HG03045 (cell line): ENCODE data around the gene TMEM37.

ENCODE experiments used
- ATAC-seq: cut with Tn5 transposase; IDR thresholded peaks from one replicate; pipeline ENCODE4 v1.9.1; 2021; ENCODE audit warnings: mild to moderate bottlenecking, moderate library complexity; ENCODE audit not compliant: unreplicated experiment

The TMEM37 gene

DNA sequence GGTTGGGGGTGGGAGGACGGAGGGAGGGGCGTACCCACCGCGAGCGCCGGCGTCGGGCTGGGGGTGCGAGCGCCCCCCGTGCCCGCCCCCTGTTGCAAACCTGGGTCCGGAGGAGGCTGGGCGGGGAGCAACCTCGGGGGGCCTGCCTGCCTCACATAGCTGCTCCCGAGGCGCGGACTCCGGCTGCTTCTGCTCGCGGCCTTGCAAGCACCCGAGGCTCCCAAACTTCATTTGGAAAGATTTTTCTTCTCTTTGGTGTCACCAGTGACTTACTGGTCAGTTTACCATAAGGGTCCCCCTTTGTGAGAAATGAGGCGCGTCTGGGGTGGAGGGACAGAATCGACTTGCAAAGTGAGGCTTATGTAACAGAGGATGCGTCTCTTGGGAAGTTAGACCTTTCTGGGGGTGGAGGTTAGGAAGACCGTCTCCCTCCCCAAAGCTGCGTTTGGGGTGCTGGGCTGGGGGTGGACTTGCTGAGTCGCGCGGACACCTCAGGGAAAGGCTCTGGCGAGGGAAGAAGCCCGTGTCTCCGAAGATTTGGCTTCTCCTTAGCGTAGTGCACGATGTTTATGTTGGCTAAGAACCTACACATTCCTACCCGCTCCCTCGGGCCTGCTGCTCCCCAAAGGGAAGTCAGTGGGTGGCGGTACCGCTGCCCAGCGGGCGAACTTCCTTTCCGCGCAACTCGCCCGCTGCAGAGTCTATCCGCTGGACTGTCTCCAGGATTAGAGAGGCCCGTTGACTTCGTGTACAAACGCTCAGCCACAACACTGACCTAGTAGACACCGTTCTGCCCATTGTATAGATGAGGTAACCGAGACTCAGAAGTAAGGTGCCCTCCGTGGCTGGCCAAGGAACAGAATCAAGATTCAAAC is 559 bp downstream of the TMEM37 start:
- no peak for ATAC-seq

DNA sequence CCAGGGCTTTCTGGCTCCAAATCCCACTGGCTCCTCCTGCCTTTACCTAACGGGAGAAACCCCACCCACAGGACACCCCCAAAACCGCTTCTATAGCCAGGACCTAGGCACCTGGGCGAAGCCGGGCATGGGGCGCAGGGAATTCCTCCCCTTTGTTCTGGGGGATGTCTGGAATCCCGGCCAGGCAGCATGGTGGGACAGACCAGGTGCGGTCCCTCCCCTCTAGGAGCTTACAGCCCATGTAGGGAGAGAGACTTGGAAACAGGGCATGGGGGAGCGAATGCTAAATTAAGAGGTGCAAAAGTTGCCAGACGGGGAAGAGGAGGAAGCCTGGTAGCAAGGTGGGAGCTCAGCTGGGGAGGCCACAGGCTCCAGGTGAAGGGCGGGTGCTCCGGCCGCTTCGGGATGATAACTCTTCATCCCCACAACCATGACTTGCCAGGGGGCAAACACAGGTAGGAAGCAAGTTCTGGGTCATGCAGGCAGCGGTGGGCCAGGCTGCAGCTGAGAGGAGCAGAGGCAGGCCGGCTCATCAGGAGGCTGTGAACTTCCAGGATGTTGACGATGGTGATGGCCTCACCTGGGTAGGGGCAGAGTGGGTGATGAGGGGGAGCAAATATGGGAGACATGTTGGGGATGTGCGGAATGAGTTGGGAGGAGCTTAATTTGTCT is 1.3 kb downstream of the TMEM37 start:
- ATAC-seq = no peak

DNA sequence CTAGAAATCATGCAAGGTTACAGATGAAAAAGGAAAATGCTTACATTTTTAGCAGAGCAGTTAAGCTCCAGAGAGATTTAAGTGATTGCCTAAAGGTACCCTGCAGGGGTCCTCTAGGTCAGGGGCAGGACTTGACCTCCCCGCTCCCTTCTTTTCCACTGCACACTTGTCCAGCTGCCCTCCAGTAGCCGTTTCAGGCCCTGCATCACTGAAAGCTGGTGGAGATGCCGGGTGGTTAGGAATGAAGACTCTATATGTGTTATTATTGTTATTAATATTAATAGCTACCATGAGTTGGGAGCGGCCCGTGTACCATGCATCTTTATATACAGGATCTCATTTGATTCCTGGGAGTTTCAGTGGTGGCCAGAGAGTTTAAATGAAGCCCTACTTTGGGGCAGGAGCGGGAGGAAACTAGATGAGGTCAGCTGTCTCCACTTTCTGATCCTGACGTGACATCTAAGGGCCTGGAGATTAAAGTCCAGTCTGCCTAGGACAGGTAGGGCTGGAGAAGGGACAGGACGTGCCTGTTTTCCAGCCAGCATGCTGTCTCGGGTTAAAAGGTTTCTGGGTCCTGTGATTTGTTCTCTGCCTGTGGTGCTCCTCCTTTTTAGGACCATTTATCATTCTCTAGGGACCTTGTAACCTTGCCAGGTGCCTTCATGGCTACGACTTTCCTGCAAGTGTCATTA is 2.1 kb downstream of the TMEM37 start:
- no peak for ATAC-seq

DNA sequence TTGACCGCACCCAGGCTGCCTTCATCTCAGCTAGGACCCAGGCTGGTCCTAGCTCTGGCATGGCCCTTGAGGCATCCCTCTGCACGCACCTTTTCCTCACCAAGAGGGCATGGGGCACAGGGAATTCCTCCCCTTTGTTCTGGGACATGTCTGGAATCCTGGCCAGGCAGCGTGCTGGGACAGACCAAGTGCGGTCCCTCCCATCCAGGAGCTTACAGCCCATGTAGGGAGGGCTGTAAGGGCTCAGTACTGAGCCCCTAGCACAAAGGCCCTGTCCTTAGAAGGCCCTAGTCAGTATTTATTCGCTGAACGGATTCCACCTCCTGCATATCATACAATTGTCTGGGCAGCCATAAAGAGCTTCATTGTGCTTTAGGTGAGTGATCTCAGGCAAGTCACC is 3.0 kb downstream of the TMEM37 start:
- no peak for ATAC-seq

DNA sequence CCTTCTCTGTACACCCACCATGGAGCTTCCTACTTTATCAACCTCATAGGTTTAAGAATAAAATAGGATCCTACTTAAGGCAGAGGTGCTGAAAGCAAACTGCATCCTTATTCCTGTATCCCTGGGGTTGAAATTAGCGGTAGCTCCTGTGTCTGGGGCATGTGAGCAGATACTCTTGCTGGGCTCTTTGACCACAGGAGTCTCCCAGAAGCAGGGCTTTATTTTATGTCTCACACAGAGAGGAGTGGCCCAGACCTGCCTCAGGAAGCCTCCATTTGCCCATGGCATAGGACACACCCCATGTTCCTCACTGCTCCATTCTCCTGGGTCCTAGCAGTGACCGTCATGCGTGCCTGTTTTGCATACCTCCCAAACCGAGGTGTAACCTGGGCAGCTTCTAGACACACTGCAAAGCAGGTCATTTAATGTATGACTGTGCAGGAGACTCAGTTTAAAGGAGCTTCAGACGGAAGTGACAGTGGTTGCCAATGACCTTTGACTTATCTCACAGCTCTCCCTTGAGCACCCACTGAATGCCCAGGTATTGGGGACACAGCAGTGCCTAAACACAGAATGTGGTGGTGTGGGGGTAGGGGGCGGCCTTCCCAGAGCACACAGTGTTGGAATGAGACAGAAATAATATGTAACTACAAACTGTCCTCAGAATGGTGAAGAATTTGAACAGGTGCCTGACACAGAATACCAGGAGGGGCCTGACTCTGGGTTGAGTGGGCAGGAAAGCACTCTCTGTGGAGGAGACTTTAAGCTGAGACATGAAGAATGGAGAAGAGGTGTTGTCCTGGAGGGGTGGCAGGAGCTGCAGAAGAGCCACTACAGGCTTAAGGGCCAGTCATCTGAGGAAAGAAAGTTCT is 3.7 kb downstream of the TMEM37 start:
- no peak for ATAC-seq

DNA sequence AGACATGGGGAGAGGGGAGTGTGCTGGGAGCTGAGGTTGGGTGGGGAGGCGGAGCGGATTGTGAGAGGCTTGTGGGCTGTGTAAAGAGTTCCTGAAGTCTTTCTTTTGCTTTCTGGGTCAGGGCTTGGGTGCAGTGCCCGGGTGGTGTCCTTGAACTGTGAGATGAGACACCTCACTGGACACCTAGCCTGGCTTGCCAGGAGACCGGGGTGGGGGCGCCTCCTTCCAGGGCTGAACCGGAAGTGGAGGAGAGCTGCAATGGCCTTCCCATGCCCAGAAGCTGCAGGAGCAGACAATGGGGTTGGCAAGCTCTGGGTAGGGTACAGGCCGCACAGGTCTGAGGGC is 4.3 kb downstream of the TMEM37 start:
- ATAC-seq = no peak

DNA sequence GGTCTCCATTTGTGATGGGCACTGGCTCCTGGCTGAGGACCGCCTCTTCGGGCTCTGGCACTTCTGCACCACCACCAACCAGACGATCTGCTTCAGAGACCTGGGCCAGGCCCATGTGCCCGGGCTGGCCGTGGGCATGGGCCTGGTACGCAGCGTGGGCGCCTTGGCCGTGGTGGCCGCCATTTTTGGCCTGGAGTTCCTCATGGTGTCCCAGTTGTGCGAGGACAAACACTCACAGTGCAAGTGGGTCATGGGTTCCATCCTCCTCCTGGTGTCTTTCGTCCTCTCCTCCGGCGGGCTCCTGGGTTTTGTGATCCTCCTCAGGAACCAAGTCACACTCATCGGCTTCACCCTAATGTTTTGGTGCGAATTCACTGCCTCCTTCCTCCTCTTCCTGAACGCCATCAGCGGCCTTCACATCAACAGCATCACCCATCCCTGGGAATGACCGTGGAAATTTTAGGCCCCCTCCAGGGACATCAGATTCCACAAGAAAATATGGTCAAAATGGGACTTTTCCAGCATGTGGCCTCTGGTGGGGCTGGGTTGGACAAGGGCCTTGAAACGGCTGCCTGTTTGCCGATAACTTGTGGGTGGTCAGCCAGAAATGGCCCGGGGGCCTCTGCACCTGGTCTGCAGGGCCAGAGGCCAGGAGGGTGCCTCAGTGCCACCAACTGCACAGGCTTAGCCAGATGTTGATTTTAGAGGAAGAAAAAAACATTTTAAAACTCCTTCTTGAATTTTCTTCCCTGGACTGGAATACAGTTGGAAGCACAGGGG is 5.5 kb downstream of the TMEM37 start:
- ATAC-seq = no peak

DNA sequence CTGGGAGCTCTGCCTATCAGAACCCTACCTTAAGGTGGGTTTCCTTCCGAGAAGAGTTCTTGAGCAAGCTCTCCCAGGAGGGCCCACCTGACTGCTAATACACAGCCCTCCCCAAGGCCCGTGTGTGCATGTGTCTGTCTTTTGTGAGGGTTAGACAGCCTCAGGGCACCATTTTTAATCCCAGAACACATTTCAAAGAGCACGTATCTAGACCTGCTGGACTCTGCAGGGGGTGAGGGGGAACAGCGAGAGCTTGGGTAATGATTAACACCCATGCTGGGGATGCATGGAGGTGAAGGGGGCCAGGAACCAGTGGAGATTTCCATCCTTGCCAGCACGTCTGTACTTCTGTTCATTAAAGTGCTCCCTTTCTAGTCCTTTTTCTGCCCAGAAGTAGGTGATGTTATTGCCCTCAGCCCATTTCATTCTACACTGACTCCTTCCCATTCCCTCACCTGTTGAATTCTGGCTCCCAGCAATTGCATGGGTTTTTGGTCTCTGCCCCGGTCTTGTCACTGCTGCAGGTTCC is 6.5 kb downstream of the TMEM37 start:
- no peak for ATAC-seq

DNA sequence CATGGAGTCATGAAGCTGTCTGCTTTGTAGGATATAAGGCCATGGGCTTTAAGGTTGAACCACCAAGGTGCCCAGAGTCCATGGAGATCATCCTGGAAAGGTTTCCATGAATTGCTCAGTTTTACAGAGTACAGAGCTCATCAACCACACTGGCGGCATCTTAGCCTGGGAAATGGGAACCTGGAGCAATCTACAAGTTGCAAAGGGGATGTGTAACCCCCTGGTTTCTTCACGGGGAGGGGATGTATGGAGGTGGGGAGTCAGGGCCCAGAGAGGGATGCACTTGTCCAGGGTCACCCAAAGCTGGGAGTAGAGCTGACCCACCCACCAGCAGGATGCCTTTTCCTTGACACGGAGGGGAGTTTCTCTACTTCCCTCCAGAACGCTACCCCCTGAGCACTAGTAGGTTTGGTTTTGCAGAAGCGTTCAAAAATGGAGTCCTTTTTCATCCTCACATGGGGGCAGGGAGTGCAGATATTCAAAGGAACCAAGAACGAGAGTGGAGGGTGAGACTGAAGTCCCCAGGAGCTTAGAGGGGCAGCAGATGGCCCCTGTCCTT is 7.2 kb downstream of the TMEM37 start:
- no peak for ATAC-seq

DNA sequence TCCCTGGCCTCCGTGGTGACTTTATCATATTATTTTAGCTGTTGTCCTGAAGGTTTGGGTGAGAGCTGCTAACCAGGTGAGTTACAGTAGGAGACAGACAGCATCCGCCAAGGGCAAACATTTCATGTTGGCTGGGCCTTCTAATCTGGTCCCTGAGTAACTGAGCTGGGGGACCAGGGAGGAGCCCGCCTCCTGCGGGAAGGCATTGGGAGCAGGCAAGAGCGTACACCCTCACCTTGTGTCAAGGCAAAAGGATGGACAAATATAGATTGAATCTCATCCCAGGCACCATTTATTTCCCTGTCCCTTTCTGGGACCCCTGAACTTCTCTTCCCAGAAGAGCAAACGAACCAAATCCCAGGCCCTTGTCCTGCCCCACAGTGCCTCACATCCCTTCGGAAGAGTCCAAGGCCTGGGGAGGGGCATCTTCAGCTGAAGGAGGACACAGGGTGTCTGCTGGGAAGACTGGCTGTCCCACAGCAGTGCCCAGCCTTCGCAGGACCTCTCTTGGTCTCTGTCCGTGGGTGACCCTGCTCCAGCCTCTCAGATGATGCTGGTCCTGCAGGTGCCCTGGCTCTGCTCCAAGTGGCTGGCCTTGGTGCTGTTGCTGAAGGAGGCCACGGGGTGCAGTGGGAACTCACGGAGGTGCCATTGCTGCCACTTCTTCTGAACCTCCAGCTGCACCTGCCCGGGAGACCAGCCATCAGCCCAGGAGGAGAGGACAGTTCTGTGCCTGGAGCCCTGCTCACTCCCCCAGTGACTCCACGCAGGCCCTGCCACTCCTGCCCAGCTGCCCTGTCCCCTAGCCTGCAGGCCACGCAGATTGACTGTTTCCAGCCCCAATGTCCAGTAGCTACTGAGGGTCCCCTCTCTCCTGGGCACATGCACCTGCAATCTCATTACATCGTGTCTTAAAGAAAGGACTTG is 8.2 kb downstream of the TMEM37 start:
- no peak for ATAC-seq

DNA sequence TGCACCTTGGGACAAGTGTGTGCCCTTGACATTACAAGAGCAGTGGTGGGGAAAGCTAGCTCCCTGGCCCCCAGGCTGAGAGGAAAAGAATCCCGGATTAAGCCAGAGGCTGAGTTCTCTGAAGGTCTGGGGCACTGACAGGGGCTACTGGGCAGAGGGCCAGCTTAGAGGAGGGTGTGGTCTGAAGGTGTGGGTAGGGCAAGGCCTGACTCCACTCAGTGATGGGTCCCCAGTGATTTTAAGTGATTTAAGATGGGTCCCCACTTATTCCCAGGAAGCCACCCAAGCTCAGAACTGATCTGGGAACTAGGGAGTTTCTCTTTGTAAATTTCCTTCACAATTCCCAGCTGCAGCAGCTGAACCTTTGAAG is 8.8 kb downstream of the TMEM37 start:
- ATAC-seq = no peak

DNA sequence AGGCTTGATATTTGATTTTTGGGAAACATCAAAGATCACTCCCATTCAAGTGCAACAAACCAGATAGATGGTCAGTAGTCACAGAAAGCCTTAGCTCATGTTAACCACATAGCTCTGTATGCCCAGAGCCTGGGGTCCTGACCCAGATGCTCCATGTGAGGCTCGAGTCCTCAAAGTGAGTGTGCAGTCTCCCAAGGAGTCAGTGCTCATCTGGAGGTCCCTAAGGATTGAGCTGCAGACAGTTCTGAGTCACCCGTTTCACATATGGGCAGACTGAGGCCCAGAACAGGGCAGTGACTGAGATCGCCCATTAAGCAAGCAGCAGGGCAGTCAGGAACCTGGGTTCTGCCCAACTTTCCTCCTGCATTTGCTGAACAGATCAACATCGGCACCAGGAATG is 9.2 kb downstream of the TMEM37 start:
- no peak for ATAC-seq

DNA sequence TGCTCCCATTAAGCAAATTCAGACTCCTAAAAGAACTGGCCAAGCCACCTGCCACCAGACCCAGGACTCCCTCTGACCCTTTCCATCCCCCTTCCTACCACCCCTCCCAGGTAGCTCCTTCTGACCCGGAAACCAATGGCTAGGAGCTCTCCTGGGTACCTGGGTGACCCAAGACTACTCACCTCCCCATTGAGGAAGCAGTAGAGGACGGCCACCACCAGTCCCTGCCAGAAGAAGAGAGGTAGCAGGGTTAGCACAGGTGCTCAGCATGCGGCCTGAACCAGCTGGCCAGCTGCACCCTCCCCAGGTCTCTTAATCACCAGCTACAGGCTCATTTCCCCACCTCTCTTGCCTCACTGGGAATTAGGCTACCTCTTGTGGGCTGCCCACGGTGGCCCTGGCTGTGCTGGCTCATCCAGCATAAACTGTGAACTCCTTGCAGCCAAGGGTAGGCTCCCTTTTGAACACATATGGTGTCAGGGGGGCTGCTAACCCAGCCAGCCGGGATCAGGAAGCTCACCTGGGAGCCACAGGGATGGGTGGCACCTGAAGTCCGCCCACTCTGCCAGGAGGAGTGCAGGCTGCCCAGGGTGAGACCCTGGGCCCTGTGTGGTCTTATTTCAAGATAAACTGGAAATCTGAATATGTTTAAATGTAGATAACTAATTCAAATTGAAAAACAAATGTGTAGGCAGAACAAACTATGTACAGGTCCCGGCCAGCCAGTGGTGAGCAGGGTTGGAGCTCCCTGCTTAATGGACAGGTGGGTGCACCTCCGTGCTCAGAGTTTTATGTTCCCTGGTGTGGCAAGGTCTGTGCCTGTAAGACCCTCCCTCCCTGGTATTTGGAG is 9.9 kb downstream of the TMEM37 start:
- ATAC-seq = no peak

DNA sequence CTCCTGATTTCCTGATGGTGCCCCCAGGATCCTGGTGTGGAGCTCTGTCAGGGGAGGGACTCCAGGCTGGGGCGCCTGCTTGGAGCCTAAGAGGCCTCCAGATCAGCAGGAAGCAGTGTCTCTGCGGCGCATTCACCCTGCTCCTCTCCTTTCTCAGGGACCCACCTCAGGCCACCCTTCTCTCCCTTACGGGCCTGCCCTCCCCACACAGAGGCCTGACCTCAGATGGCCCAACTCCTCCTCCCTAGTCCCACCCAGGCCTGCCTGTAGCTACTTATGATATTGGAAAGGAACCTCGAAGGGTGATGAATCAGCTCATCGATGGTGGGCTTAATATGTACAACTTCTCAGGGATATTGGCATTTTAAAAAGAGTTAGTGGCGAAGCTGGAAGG is 10.6 kb downstream of the TMEM37 start:
- ATAC-seq = no peak

DNA sequence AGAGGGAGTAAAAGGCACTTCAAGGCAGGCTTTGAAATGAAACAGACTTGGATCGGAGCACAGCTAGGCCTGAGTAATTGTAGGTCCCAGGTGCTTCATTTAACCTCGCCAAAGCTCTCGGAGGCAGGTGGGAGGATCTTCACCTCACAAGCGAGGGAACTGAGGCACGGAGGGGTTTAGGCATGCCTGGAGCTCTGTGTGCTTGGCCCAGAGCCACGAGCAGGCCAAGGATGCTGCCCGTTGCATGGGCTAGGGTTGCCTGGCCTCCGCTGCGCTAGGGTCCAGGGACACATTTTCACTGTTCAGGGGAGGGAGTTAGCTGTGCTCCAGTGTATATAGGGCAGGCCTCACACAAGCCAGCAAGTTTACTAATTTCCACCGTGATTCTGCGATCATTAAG is 11.2 kb downstream of the TMEM37 start:
- no peak for ATAC-seq

DNA sequence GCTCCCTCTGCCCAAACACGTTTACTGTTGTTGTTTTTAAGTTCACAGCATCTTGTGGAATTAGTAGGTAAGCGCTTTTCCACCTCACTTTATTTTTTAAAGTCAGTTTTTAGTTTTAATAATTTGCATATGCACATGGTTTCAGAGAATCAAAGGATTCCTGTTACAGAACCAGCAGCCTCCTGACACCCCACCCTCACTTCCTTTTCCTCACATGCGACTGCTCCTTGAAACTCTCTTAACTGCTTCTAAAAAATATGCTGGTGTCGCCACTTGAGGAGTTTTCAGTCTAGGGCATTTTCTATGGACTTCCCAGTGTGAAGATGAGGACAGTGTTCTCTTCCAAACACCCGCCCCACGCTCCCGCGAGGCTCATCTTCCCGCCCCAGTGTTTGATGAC is 14.4 kb downstream of the TMEM37 start:
- no peak for ATAC-seq

DNA sequence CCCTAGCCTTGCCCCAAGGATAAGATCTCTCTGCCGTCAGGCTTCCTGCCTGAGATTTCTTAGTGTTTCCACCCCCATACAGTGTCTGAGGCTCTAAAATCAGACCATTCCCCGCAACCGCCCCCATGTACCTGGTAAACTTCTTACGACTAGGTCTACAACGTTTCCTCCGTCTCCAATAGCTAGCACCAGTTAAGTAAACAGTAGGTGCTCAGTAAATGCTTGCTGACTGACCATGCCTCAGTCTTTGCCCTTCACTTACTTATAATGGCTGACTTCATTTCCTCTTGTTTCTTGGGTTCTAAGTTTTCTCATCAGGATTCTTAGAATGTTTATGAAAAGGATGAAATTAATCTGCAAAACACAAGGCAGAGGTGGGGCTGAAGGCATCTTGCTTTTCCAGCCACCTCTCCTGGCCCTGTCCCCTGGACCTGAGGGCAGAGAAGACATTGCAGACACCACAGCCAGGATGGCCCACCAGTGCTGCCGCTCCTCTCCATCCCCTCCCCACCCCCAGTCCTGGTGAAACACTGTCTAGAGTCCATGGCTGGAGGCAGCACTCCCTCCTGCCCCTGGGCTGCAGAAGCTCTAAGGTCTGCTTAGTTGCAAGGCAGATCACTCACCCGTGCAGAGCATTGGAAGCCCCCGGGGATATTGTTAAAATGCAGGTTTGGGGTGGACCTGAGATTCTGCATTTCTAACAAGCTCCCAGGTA is 16.9 kb downstream of the TMEM37 start:
- ATAC-seq = no peak
